CD4-positive, alpha-beta memory T cell (primary cell): Measurements from ENCODE around the gene MEIS3. TPM values are rescaled to one million over a fixed set of nuclear protein-coding genes. Genes with fewer than 3 reads are reported as not detected.
A peak's percentile ranks its signal among the peaks of the same experiment; 100 is the strongest.

Source experiments
- CTCF ChIA-PET: fragments of 350-600 bp; sonication (Branson Sonifier 250); formaldehyde crosslinking; loops from one replicate; lab custom pipeline; 2021; ENCODE audit warnings: inconsistent platforms; ENCODE audit not compliant: partially characterized antibody; lab: Charles Lee
- POLR2A ChIA-PET: fragments of 350-600 bp; sonication (Branson Sonifier 250); formaldehyde crosslinking; loops from one replicate; lab custom pipeline; 2021; ENCODE audit not compliant: partially characterized antibody; lab: Charles Lee
- DNase-seq, 5 donors: peaks; one replicate each; pipeline versions ENCODE4 v3.0.0 to v3.0.0-alpha.2; 2020 to 2022; ENCODE audit warnings: mixed read lengths in 1 of 5
- H3K27ac ChIP-seq: one replicate; pipeline ENCODE4 v1.7.0; 2013; ENCODE audit warnings: low read depth, low read length
- H3K27me3 ChIP-seq: 2 replicates; pipeline ENCODE4 v1.7.0; 2013; ENCODE audit warnings: mild to moderate bottlenecking, low read length, moderate library complexity; ENCODE audit not compliant: insufficient read depth
- H3K36me3 ChIP-seq: 2 replicates; pipeline ENCODE4 v1.7.0; 2013; ENCODE audit warnings: mild to moderate bottlenecking, low read length, moderate library complexity; ENCODE audit not compliant: insufficient read depth
- H3K4me1 ChIP-seq: 2 replicates; pipeline ENCODE4 v1.7.0; 2013; ENCODE audit warnings: mild to moderate bottlenecking, low read length, moderate library complexity; ENCODE audit not compliant: insufficient read depth
- H3K4me3 ChIP-seq, 2 donors: one replicate each; pipeline ENCODE4 v1.7.0; 2013; ENCODE audit warnings: low read length in 2 of 2, mild to moderate bottlenecking in 1 of 2
- H3K9me3 ChIP-seq, 2 donors: one replicate each; pipeline ENCODE4 v1.7.0; 2013; ENCODE audit warnings: low read length in 2 of 2, control low read depth in 1 of 2; ENCODE audit not compliant: control insufficient read depth in 1 of 2
- H3K27ac Mint-ChIP-seq, 7 donors: one replicate each; pipeline ENCODE4 v1.8.0; 2020 to 2021; ENCODE audit warnings: mixed read lengths in 7 of 7, mild to moderate bottlenecking in 6 of 7, inconsistent platforms in 3 of 7, moderate library complexity in 3 of 7
- H3K27me3 Mint-ChIP-seq, 2 donors: one replicate each; pipeline ENCODE4 v1.8.0; 2020 to 2021; ENCODE audit warnings: mixed read lengths in 2 of 2
- H3K36me3 Mint-ChIP-seq, 2 donors: one replicate each; pipeline ENCODE4 v1.8.0; 2020 to 2021; ENCODE audit warnings: mixed read lengths in 2 of 2, inconsistent platforms in 1 of 2, mild to moderate bottlenecking in 1 of 2
- H3K4me1 Mint-ChIP-seq, 4 donors: one replicate each; pipeline ENCODE4 v1.8.0; 2020 to 2021; ENCODE audit warnings: mixed read lengths in 4 of 4, mild to moderate bottlenecking in 1 of 4
- H3K4me3 Mint-ChIP-seq, 8 donors: one replicate each; pipeline ENCODE4 v1.8.0; 2020 to 2021; ENCODE audit warnings: mixed read lengths in 8 of 8, mild to moderate bottlenecking in 7 of 8, moderate library complexity in 6 of 8, inconsistent platforms in 3 of 8
- H3K9me3 Mint-ChIP-seq, 8 donors: one replicate each; pipeline ENCODE4 v1.8.0; 2020 to 2021; ENCODE audit warnings: mixed read lengths in 8 of 8, mild to moderate bottlenecking in 5 of 8, inconsistent platforms in 3 of 8, moderate library complexity in 1 of 8
- intact Hi-C: fragments of 100-400 bp; cut with micrococcal nuclease; formaldehyde crosslinking; loops from one replicate; pipeline ENCODE4 v1.15.1; 2023
- polyA plus RNA-seq, 2 donors: library from polyadenylated mRNA; unstranded; fragments of 300-500 nt; fragmentation: Illumina TruSeq; gene quantifications; one replicate each; pipeline ENCODE4 v1.2.3, GENCODE V29; 2021
- total RNA-seq, 2 experiments: library from RNA; stranded (reverse); gene quantifications; one replicate each; pipeline ENCODE4 v1.2.3, GENCODE V29; 2021

MEIS3 gene
- total and polyA plus RNA-seq, 4 experiments from 2014 or later, result 0.35 to 0.71 TPM; not detected in 2

DNA sequence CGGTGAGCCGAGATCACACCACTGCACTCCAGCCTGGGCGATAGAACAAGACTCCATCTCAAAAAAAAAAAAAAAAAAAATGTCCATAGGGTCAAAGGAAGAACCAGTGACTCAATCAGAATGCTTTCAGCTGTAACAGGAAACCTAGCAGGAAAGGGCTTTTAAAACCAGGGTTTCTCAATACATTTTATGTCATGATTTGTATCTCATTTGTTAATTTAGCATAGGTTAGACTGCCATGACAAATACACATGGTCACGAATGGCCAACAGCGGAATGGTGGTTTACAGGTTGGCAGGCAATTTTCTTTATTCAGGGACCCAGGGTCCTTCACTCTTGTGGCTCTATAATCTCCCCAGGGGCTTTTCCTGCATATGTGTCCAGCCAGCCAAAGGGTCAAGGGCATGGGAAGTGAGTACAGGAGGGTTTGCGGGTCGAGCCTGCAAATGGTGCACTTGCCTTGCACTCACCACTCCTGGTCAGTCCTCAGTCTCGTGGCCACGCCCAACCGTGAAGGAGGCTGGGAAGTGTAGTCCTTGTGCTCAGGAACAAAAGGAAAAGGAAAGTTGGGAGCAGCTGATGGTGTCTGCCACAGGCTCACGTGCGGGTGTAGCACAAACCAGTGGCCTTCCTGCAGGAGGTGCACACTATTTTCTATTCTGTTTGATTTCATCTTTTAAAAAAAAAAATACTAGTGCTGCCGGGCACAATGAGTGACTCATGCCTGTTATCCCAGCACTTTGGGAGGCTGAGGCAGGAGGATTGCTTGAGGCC lies 55.4 kb downstream of the MEIS3 start:
- H3K9me3 ChIP-seq, result no peaks in the 10 kb centered on the region
- intact Hi-C loops, result no loop called here
- H3K4me1 ChIP-seq, result no peaks in the 10 kb centered on the region
- CTCF ChIA-PET, result interaction anchor here (1.0 kb wide), 1 partner anchor 27 kb away, joined by 5 read pairs; no protein-coding TSS in a partner anchor
- Mint-ChIP-seq H3K4me3 (no peak overlapping the region), H3K27me3 (no peaks in the 10 kb centered on the region), H3K4me1 (peaks cover 0 to 5% (median under 1%) of the 10 kb centered on the region in 4 donors), H3K36me3 (peaks cover 30 to 59% of the 10 kb centered on the region in 2 donors), H3K9me3 (no peaks in the 10 kb centered on the region), H3K27ac (peak overlapping the region in 2 of 7 donors; percentile 60 to 74)
- DNase-seq, result no peak
- POLR2A ChIA-PET, result no interaction called here
- H3K27ac ChIP-seq, result no peak overlapping the region
- H3K4me3 ChIP-seq, result no peak overlapping the region
- no peaks in the 10 kb centered on the region for H3K27me3 ChIP-seq
- H3K36me3 ChIP-seq, result peaks cover 48% of the 10 kb centered on the region

DNA sequence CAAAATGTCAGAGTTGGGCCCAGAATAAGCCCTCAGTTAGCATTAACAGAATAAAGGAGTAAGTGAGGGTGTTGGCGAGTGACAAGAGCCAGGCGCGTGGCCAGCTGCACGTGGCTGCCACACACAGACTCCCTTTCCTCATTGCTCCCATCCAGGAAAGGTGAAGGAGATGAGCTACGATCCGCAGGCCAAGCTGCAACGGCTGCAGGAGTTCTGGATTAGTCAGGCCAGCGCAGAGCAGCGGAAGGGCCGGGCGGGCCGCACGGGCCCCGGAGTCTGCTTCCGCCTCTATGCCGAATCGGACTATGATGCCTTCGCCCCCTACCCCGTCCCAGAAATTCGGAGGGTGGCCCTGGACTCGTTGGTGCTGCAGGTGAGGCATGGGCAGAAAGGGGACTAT lies 57.0 kb downstream of the MEIS3 start:
- no peaks in the 10 kb centered on the region for H3K27me3 Mint-ChIP-seq
- ChIA-PET CTCF (interaction anchor here (0.6 kb wide), 1 partner anchor 65 kb away, joined by 3 read pairs; no protein-coding TSS in a partner anchor), POLR2A (no interaction called here)
- no peak for DNase-seq
- H3K9me3 Mint-ChIP-seq, result no peaks in the 10 kb centered on the region
- Histone ChIP-seq H3K36me3 (peaks cover 55% of the 10 kb centered on the region), H3K4me1 (no peaks in the 10 kb centered on the region), H3K27me3 (no peaks in the 10 kb centered on the region), H3K9me3 (no peaks in the 10 kb centered on the region), H3K4me3 (no peak overlapping the region), H3K27ac (no peak overlapping the region)
- H3K36me3 Mint-ChIP-seq, result peaks cover 41 to 68% of the 10 kb centered on the region in 2 donors
- peaks cover 0 to 7% (median under 1%) of the 10 kb centered on the region in 4 donors for H3K4me1 Mint-ChIP-seq
- no peak overlapping the region for H3K27ac Mint-ChIP-seq
- intact Hi-C loops, result no loop called here
- no peak overlapping the region for H3K4me3 Mint-ChIP-seq

DNA sequence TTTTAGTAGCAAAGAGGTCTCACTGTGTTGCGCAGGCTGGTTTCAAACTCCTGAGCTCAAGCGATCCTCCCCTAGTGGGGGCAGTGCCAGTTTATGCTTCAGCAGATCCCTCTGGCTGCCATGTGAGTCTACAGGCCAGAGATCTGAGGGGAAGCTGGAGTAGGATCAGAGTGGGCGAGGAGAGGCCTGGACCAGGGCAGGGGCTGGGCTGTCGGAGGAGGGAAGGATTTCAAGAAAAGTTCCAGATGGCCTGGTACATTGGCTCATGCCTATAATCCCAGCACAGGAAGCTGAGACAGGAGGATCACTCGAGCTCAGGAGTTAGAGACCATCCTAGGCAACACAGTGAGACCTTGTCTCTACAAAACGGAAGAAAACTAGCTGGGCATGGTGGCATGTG lies 60.4 kb downstream of the MEIS3 start:
- H3K4me1 ChIP-seq, result no peaks in the 10 kb centered on the region
- CTCF ChIA-PET, result interaction anchor here (0.9 kb wide), 1 partner anchor 33 kb away, joined by 4 read pairs; no protein-coding TSS in a partner anchor
- intact Hi-C loops, result no loop called here
- peaks cover 64% of the 10 kb centered on the region for H3K36me3 ChIP-seq
- H3K27ac ChIP-seq, result no peak overlapping the region
- H3K27me3 Mint-ChIP-seq, result no peaks in the 10 kb centered on the region
- no peak for DNase-seq
- no peak overlapping the region for H3K4me3 Mint-ChIP-seq
- H3K27ac Mint-ChIP-seq, result no peak overlapping the region
- H3K9me3 ChIP-seq, result no peaks in the 10 kb centered on the region
- POLR2A ChIA-PET, result interaction anchor here (1.2 kb wide), 1 partner anchor 10 kb away, joined by 3 read pairs; the partner anchor contains the start of gene DHX34
- H3K4me3 ChIP-seq, result no peak overlapping the region
- H3K4me1 Mint-ChIP-seq, result peaks cover 0 to 18% (median 1%) of the 10 kb centered on the region in 4 donors
- H3K36me3 Mint-ChIP-seq, result peaks cover 54 to 66% of the 10 kb centered on the region in 2 donors
- no peaks in the 10 kb centered on the region for H3K27me3 ChIP-seq
- H3K9me3 Mint-ChIP-seq, result no peaks in the 10 kb centered on the region

DNA sequence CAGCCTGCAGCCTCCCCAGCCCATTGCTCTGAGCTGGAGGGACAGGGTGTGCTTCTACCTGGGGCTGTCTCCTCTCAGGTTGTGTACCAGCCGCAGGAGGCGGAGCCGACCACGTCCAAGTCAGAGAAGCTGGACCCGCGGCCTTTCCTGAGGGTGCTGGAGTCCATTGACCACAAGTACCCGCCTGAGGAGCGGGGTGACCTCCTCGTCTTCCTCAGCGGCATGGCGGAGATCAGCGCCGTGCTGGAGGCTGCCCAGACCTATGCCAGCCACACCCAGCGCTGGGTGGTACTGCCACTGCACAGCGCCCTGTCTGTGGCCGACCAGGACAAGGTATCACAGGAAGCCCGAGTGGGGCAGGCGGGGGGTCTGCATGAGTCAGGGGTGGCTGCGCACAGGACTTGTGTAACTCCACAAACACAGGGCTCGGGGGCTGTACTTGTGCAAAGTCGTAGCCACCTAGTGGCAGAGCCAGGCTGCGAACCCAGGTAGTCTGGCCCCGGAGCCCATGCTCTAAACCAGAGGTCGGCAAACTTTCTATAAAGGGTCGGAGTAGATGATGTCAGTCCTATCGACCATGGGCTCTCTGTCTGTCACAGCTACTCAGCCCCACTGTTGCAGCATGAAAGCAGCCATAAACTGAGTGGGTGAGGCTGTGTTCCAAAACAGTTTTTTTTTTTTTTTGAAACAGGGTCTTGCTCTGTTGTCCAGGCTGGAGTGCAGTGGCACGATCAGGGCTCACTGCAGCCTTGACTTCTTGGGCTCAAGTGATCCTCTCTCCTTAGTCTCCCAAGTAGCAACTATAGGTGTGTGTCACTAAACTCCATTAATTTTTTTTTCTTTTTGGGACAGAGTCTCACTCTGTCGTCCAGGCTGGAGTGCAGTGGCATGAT lies 61.3 kb downstream of the MEIS3 start:
- peaks cover 53 to 64% of the 10 kb centered on the region in 2 donors for H3K36me3 Mint-ChIP-seq
- peaks cover 63% of the 10 kb centered on the region for H3K36me3 ChIP-seq
- H3K4me3 Mint-ChIP-seq, result no peak overlapping the region
- ChIA-PET POLR2A (interaction anchor here (1.2 kb wide), 1 partner anchor 9 kb away, joined by 3 read pairs; the partner anchor contains the start of gene DHX34), CTCF (interaction anchor here (1.2 to 1.4 kb wide), 2 partner anchors 9 to 33 kb away, joined by 3 to 7 read pairs; partner anchors contain the start of gene DHX34)
- no peak for DNase-seq
- no peak overlapping the region for H3K4me3 ChIP-seq
- H3K27me3 ChIP-seq, result no peaks in the 10 kb centered on the region
- no peaks in the 10 kb centered on the region for H3K27me3 Mint-ChIP-seq
- H3K27ac Mint-ChIP-seq, result no peak overlapping the region
- intact Hi-C loops, result no loop called here
- no peaks in the 10 kb centered on the region for H3K4me1 ChIP-seq
- no peaks in the 10 kb centered on the region for H3K9me3 ChIP-seq
- H3K4me1 Mint-ChIP-seq, result peaks cover 0 to 22% (median 3%) of the 10 kb centered on the region in 4 donors
- no peak overlapping the region for H3K27ac ChIP-seq
- H3K9me3 Mint-ChIP-seq, result no peaks in the 10 kb centered on the region

DNA sequence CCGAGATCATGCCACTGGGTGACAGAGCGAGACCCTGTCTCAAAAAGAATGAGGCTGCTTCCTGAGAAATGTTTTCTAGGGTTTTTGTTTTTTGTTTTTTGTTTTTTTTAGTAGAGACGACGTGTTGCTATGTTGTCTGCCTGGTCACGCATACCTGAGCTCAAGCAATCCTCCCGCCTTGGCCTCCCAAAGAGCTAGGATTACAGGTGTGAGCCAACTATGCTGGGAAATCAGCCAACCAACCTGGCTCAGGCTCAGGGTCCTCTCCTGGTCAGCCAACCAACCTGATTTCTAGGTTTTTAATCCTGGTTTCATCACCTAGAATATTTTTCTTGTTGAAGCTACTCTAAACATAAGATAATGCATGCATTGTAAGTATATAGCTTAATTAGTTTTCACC lies 62.4 kb downstream of the MEIS3 start:
- H3K27ac Mint-ChIP-seq, result no peak overlapping the region
- no peaks in the 10 kb centered on the region for H3K27me3 Mint-ChIP-seq
- H3K4me1 ChIP-seq, result no peaks in the 10 kb centered on the region
- no peaks in the 10 kb centered on the region for H3K27me3 ChIP-seq
- H3K4me3 Mint-ChIP-seq, result no peak overlapping the region
- H3K4me3 ChIP-seq, result no peak overlapping the region
- POLR2A ChIA-PET, result no interaction called here
- CTCF ChIA-PET, result interaction anchor here (1.2 to 1.4 kb wide), 2 partner anchors 8 to 34 kb away, joined by 3 to 7 read pairs; partner anchors contain the start of gene DHX34
- H3K9me3 Mint-ChIP-seq, result no peaks in the 10 kb centered on the region
- peaks cover 61% of the 10 kb centered on the region for H3K36me3 ChIP-seq
- intact Hi-C loops, result no loop called here
- H3K27ac ChIP-seq, result no peak overlapping the region
- H3K36me3 Mint-ChIP-seq, result peaks cover 57 to 65% of the 10 kb centered on the region in 2 donors
- no peaks in the 10 kb centered on the region for H3K9me3 ChIP-seq
- H3K4me1 Mint-ChIP-seq, result peaks cover 1 to 33% (median 8%) of the 10 kb centered on the region in 4 donors
- no peak for DNase-seq

DNA sequence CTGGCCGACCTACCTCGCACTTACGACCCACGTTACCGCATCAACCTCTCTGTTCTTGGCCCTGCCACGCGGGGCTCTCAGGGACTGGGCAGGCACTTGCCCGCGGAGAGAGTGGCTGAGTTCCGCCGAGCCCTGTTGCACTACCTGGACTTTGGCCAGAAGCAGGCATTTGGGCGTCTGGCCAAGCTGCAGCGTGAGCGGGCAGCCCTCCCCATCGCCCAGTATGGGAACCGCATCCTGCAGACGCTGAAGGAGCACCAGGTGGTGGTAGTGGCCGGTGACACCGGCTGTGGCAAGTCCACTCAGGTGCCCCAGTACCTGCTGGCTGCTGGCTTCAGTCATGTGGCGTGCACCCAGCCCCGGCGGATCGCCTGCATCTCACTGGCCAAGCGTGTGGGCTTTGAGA lies 66.0 kb downstream of the MEIS3 start:
- CTCF ChIA-PET, result no interaction called here
- Histone ChIP-seq H3K27me3 (no peaks in the 10 kb centered on the region), H3K36me3 (peaks cover 40% of the 10 kb centered on the region), H3K27ac (no peak overlapping the region), H3K4me3 (no peak overlapping the region), H3K9me3 (no peaks in the 10 kb centered on the region), H3K4me1 (peaks cover 27% of the 10 kb centered on the region)
- POLR2A ChIA-PET, result no interaction called here
- Mint-ChIP-seq H3K4me3 (no peak overlapping the region), H3K9me3 (peaks cover 0 to 2% (median 0%) of the 10 kb centered on the region in 8 donors), H3K27me3 (no peaks in the 10 kb centered on the region), H3K27ac (no peak overlapping the region), H3K4me1 (peaks cover 23 to 57% (median 36%) of the 10 kb centered on the region in 4 donors), H3K36me3 (peaks cover 41 to 55% of the 10 kb centered on the region in 2 donors)
- intact Hi-C loops, result no loop called here
- no peak for DNase-seq
